ENCODE data around the gene TKT. TPM values are rescaled to one million over a fixed set of nuclear protein-coding genes. Genes with fewer than 3 reads are reported as not detected.

TKT gene
- total and polyA plus RNA-seq, 2 experiments from 2014 or later, result 584 to 1,411 TPM

DNA sequence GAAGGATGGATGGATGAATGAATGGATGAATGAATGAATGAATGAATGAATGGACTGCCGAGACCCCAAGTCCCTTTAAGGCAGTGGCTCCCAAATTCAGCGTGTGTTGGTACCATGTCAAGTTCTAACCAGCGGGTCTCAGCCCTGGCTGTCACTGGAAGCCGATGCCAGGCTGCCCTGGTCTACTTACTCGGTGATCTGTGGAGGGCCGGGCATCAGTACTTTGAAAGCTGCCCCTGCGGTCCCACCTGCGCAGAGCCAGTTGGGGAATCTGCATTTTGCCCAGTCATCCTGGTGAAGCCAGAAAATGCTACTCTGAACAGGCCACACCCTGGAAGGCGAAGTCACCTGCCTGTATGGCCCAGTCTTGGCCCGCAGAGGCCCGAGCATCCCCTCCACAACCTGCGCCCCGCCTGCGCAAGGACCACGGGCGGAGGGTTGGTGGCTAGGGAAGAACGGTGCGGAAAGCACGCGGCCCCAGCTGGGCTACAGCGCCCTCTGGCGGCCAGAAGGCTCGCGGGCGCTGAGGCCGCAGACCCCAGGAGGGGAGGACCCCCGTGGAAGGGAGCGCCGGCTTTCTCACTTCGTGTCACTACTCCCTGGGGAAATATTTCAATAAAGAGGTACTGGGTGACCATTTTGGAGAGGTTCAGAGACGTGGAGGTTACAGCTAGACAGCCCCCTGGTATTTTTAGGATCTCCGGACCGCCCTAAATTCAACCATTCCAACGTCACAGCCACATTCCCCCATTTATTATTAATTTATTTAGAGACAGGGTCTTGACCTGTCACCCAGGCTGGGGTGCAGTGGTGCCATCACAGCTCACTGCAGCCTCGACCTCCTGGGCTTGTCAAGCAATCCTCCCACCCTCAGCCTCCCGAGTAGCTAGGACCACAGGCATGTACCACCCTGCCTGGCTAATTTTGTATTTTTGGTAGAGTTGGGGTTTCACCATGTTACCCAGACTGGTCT lies 59.9 kb downstream of the TKT start:
- Mint-ChIP-seq H3K4me1 (peaks cover 31% of the 10 kb centered on the region), H3K36me3 (ENCODE audit: low read depth) (peaks cover 3% of the 10 kb centered on the region; the same call in 2 of the 3 replicates), H3K4me3 (no peak overlapping the region), H3K9me3 (peaks cover 2% of the 10 kb centered on the region; the same call in 1 of the 3 replicates), H3K27ac (no peak overlapping the region), H3K27me3 (ENCODE audit: insufficient read depth, low read depth, poor library complexity) (peaks cover 12% of the 10 kb centered on the region)
- peak overlapping the region; percentile 66 for H3K4me2 ChIP-seq
- 0 out of 2 replicates have a peak, but pooled peaks cover 5% of the 10 kb centered on the region for H3F3A ChIP-seq (replicated peaks; ENCODE audit: low read depth)
- no peaks in the 10 kb centered on the region for H4K20me1 ChIP-seq (replicated peaks; ENCODE audit: insufficient read depth)
- peak overlapping the region; percentile 80 for H2AFZ ChIP-seq
- peaks cover 13% of the 10 kb centered on the region for H3K4me1 ChIP-seq (ENCODE audit: insufficient read depth)
- no peak overlapping the region for H3K27ac ChIP-seq (ENCODE audit: low read depth)
- DNase-seq (ENCODE audit: low spot score) (peak; percentile 89), ATAC-seq (peak; percentile 78)
- H3K9me2 ChIP-seq (ENCODE audit: insufficient read depth), result no peaks in the 10 kb centered on the region
- no peaks in the 10 kb centered on the region for H3K79me2 ChIP-seq (replicated peaks; ENCODE audit: insufficient read depth)
- TF ChIP-seq EZH2phosphoT487 (IDR thresholded peaks at IDR 0.05; ENCODE audit: unreplicated experiment), result no peak
- TF ChIP-seq CTCF (conservative IDR thresholded peaks at IDR 0.05; ENCODE audit: low read depth in 2 of 2), result peak; percentile 97 to 98
- H3K27me3 ChIP-seq (ENCODE audit: insufficient read depth), result no peaks in the 10 kb centered on the region
- 0 out of 2 replicates have a peak overlapping the region, but pooled peaks have one; percentile 13 for H3K4me3 ChIP-seq
- no peaks in the 10 kb centered on the region for H3K36me3 ChIP-seq (ENCODE audit: insufficient read depth)

DNA sequence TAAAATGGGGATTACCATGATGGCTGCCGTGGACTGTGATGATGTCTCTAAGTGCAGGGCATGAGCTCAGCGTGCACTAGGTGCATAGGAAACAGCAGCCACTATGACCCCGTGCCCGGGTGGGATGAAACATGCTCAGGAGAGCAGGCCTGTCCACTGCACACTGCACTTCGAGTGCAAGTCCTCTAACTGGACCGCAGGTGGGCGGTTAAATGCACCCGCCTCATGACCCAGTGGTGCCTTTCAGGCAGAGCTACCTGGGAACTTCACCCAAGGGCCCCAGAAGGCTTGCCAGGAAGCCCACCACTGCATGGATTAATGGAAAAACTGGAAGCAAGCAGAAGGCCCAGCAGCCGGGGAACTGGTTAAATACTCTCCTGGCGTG lies 60.8 kb downstream of the TKT start:
- no peak overlapping the region for H3K27ac ChIP-seq (ENCODE audit: low read depth)
- no peaks in the 10 kb centered on the region for H3K9me2 ChIP-seq (ENCODE audit: insufficient read depth)
- H3K4me3 ChIP-seq, result no peak overlapping the region
- DNase-seq (ENCODE audit: low spot score), result no peak
- no peaks in the 10 kb centered on the region for H3K36me3 ChIP-seq (ENCODE audit: insufficient read depth)
- no peak for ATAC-seq
- peaks cover 31% of the 10 kb centered on the region for H3K4me1 Mint-ChIP-seq
- no peaks in the 10 kb centered on the region for H3K79me2 ChIP-seq (replicated peaks; ENCODE audit: insufficient read depth)
- H3K27me3 ChIP-seq (ENCODE audit: insufficient read depth), result no peaks in the 10 kb centered on the region
- H4K20me1 ChIP-seq (replicated peaks; ENCODE audit: insufficient read depth), result no peaks in the 10 kb centered on the region
- H3F3A ChIP-seq (replicated peaks; ENCODE audit: low read depth), result 0 out of 2 replicates have a peak, but pooled peaks cover 5% of the 10 kb centered on the region
- no peak overlapping the region for H3K27ac Mint-ChIP-seq
- peaks cover 12% of the 10 kb centered on the region for H3K27me3 Mint-ChIP-seq (ENCODE audit: insufficient read depth, low read depth, poor library complexity)
- peaks cover 13% of the 10 kb centered on the region for H3K4me1 ChIP-seq (ENCODE audit: insufficient read depth)
- no peak overlapping the region for H2AFZ ChIP-seq
- no peaks in the 10 kb centered on the region for H3K9me3 Mint-ChIP-seq
- H3K4me3 Mint-ChIP-seq, result no peak overlapping the region; the same call in 2 of the 3 replicates
- no peak overlapping the region for H3K4me2 ChIP-seq
- no peaks in the 10 kb centered on the region; the same call in 2 of the 3 replicates for H3K36me3 Mint-ChIP-seq (ENCODE audit: low read depth)
- no peak for TF ChIP-seq EZH2phosphoT487 (IDR thresholded peaks at IDR 0.05; ENCODE audit: unreplicated experiment)
- TF ChIP-seq EZH2 (IDR thresholded peaks at IDR 0.05; ENCODE audit: low read depth, unreplicated experiment), result no peak
- TF ChIP-seq ZNF114 (CRISPR knock-in tag; IDR thresholded peaks at IDR 0.05), result no peak
- TF ChIP-seq ZNF462 (CRISPR knock-in tag; IDR thresholded peaks at IDR 0.05), result no peak
- no peak for TF ChIP-seq POLR2AphosphoS5 (IDR thresholded peaks at IDR 0.05; ENCODE audit: low read depth)
- no peak for TF ChIP-seq CTCF (conservative IDR thresholded peaks at IDR 0.05; ENCODE audit: low read depth in 2 of 2)
- TF ChIP-seq NANOG (IDR thresholded peaks at IDR 0.05; ENCODE audit: borderline replicate concordance), result no peak
